ENCODE data around the gene SH3BP5L.

Gene SH3BP5L

GRCh38 chr1:248825136-248825535 lies 579 bp downstream of the SH3BP5L start:
- DNase-seq: no peak

- DNase-seq: no peak
Observed at GRCh38 chr1:248824701-248825100, 1.0 kb downstream of the SH3BP5L start.

GRCh38 chr1:248824301-248824700 lies 1.4 kb downstream of the SH3BP5L start:
- DNase-seq: no peak

- no peak for DNase-seq
Observed at GRCh38 chr1:248823517-248824001, 2.2 kb downstream of the SH3BP5L start.

- no peak for DNase-seq
Observed at GRCh38 chr1:248822148-248823032, 3.3 kb downstream of the SH3BP5L start.

GRCh38 chr1:248821641-248822040 lies 4.1 kb downstream of the SH3BP5L start:
- DNase-seq: no peak

GRCh38 chr1:248821101-248821500 lies 4.6 kb downstream of the SH3BP5L start:
- DNase-seq: no peak

GRCh38 chr1:248820041-248820585 lies 5.6 kb downstream of the SH3BP5L start:
- no peak for DNase-seq

- no peak for DNase-seq
Observed at GRCh38 chr1:248818505-248819374, 7.0 kb downstream of the SH3BP5L start.

- DNase-seq: no peak
Observed at GRCh38 chr1:248817065-248817464, 8.7 kb downstream of the SH3BP5L start.

GRCh38 chr1:248816042-248816851 lies 9.5 kb downstream of the SH3BP5L start:
- DNase-seq: no peak

- no peak for DNase-seq
Observed at GRCh38 chr1:248815407-248816034, 10.2 kb downstream of the SH3BP5L start.

- no peak for DNase-seq
Observed at GRCh38 chr1:248814351-248814750, 11.4 kb downstream of the SH3BP5L start.

GRCh38 chr1:248813546-248813945 lies 12.2 kb downstream of the SH3BP5L start:
- no peak for DNase-seq

- no peak for DNase-seq
Observed at GRCh38 chr1:248812736-248813425, 12.8 kb downstream of the SH3BP5L start.

GRCh38 chr1:248811514-248812490 lies 13.9 kb downstream of the SH3BP5L start:
- no peak for DNase-seq

GRCh38 chr1:248810727-248811513 lies 14.8 kb downstream of the SH3BP5L start:
- DNase-seq: no peak

GRCh38 chr1:248810000-248810726 lies 15.6 kb downstream of the SH3BP5L start:
- no peak for DNase-seq
